Upper lobe of left lung (tissue), 6 donors: ENCODE data around the gene CCDC92. TPM values are rescaled to one million over a fixed set of nuclear protein-coding genes. Genes with fewer than 3 reads are reported as not detected.

Source experiments
- ATAC-seq, 2 donors: fragments of 200-7000 bp; cut with Tn5 transposase; one replicate each; pipeline ENCODE4 v1.9.1; 2022; ENCODE audit warnings: mild to moderate bottlenecking in 2 of 2, moderate library complexity in 2 of 2; ENCODE audit not compliant: low FRiP score in 2 of 2
- DNase-seq, 2 donors: peaks; one replicate each; pipeline ENCODE4 v3.0.0-alpha.2; 2019 to 2020
- H3K27ac ChIP-seq, 4 donors: fragments of 200-600 bp; sonication (generic); one replicate each; pipeline ENCODE4 v1.5.1; 2016 to 2019
- H3K27me3 ChIP-seq, 4 donors: fragments of 200-600 bp; sonication (generic); one replicate each; pipeline ENCODE4 v1.5.1; 2017 to 2019
- H3K36me3 ChIP-seq, 4 donors: fragments of 200-600 bp; sonication (generic); one replicate each; pipeline ENCODE4 v1.5.1; 2016 to 2019
- H3K4me1 ChIP-seq, 4 donors: fragments of 200-600 bp; sonication (generic); one replicate each; pipeline ENCODE4 v1.5.1; 2018 to 2019
- H3K4me3 ChIP-seq, 4 donors: fragments of 200-600 bp; sonication (generic); one replicate each; pipeline ENCODE4 v1.5.1; 2017 to 2019; ENCODE audit warnings: mild to moderate bottlenecking in 2 of 4, moderate library complexity in 1 of 4
- H3K9me3 ChIP-seq, 4 donors: fragments of 200-600 bp; sonication (generic); one replicate each; pipeline ENCODE4 v1.5.1; 2018 to 2019
- CTCF ChIP-seq, 6 experiments: fragments of 450-650 bp in 4 of 6; fragments of 200-600 bp in 2 of 6; sonication (generic) in 2 of 6; IDR thresholded peaks; one replicate each; pipeline ENCODE4 v1.5.1; 2016 to 2019; ENCODE audit warnings: antibody characterized with exemption in 6 of 6
- EP300 ChIP-seq, 4 donors: sonication (generic); formaldehyde crosslinking; IDR thresholded peaks; one replicate each; pipeline ENCODE4 v1.5.1; 2017; ENCODE audit warnings: antibody characterized with exemption in 4 of 4, control low read depth in 2 of 4
- POLR2A ChIP-seq, 4 donors: fragments of 450-650 bp; IDR thresholded peaks; one replicate each; pipeline ENCODE4 v1.5.1; 2016 to 2017; ENCODE audit warnings: antibody characterized with exemption in 4 of 4, mild to moderate bottlenecking in 2 of 4
- POLR2AphosphoS5 ChIP-seq, 2 donors: sonication (generic); formaldehyde crosslinking; IDR thresholded peaks; one replicate each; pipeline ENCODE4 v1.5.1; 2017; ENCODE audit warnings: antibody characterized with exemption in 2 of 2
- WGBS, 2 donors: methylation state at CpG; one replicate each; pipeline ENCODE4 v1.1.5; 2017 to 2018; 5-methylcytosine and 5-hydroxymethylcytosine counted together
- total RNA-seq, 6 donors: library from RNA; depleted of rRNA in 4 of 6; stranded (reverse); fragments of >200 nt in 4 of 6; gene quantifications; one replicate each; pipeline versions ENCODE4 v1.1.0 to v1.2.1, GENCODE V29; 2016 to 2021
- donor health status: DM: no; HTN: no; CAD: no; lungs with moderate emphysema.
- donor health status: DM: no; HTN: yes; CAD: no; lungs with severe emphysema.

Gene CCDC92
- total RNA-seq, 6 donors from 2014 or later = 33.8 to 48.9 (median 43.7) TPM

GRCh38 chr12:123937707-123938591, 34.7 kb downstream of the CCDC92 start:
- DNase-seq = peak in 1 of 2 donors; percentile 56
- TF ChIP-seq EP300 (IDR thresholded peaks at IDR 0.05) (no peak), POLR2AphosphoS5 (IDR thresholded peaks at IDR 0.05) (peak in 1 of 2 donors; percentile 14), POLR2A (IDR thresholded peaks at IDR 0.05) (no peak), CTCF (IDR thresholded peaks at IDR 0.05) (no peak)
- H3K27ac ChIP-seq = peak overlapping the region; percentile 29 to 64 (median 43)

DNA sequence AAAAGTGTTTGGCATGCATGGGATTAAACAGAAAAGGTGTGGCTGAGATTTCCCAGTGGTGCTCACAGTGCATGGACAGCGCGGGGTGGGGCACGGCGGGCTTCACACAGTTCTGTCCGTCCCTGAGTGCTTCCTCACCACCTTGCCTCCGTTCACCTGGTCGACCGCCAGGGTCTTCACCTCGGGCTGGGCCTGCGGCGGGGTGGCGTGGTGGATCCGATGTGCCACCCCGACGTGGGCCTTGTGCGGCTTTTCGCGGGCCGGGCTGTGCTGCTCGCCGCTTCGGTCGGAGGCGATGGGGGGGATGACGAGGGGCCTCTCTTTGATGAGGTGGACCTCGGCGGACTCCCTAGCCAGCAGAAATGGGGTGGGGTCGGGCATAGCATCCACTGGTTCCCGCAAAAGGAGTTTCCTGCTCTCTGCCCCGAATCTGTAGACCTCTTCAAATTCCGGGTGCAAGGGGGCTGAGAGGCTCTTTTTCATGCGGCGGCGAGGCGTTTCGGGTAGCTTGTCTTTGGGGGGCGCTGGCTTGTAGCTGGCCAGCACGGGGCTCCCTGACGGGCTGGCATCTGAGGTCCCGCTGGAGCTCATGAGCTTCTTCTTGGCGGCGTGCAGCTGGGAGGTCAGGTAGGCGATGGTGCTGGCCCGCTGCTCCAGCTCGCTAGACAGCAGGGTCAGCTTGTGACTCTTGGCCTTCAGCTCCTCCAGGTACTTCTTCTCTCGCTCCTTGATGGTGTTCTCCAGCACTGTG, 35.5 kb downstream of the CCDC92 start:
- ATAC-seq = no peak
- Histone ChIP-seq H3K4me3 (no peak overlapping the region), H3K27me3 (no peaks in the 10 kb centered on the region), H3K36me3 (peaks cover 0 to 51% (median 28%) of the 10 kb centered on the region in 4 donors), H3K4me1 (peaks cover 7 to 38% (median 26%) of the 10 kb centered on the region in 4 donors), H3K9me3 (no peaks in the 10 kb centered on the region), H3K27ac (peak overlapping the region in 3 of 4 donors; percentile 41 to 64 (median 45))
- WGBS, 2 donors = 93 to 95% methylated on average over 39 to 46 of the region's 46 CpGs
- TF ChIP-seq POLR2AphosphoS5 (IDR thresholded peaks at IDR 0.05) = no peak
- no peak for TF ChIP-seq CTCF (IDR thresholded peaks at IDR 0.05)
- TF ChIP-seq EP300 (IDR thresholded peaks at IDR 0.05) = no peak
- TF ChIP-seq POLR2A (IDR thresholded peaks at IDR 0.05) = no peak
- DNase-seq = peak in 1 of 2 donors; percentile 78

More at GRCh38 chr12:123937707-123938591, 34.7 kb downstream of the CCDC92 start:
- Histone ChIP-seq H3K9me3 (no peaks in the 10 kb centered on the region), H3K4me3 (no peak overlapping the region), H3K4me1 (peaks cover 7 to 38% (median 26%) of the 10 kb centered on the region in 4 donors), H3K27me3 (no peaks in the 10 kb centered on the region), H3K36me3 (peaks cover 0 to 59% (median 34%) of the 10 kb centered on the region in 4 donors)
- 51 to 53% methylated on average over 16 of the region's 16 CpGs for WGBS, 2 donors
- peak; percentile 25 to 61 for ATAC-seq

DNA sequence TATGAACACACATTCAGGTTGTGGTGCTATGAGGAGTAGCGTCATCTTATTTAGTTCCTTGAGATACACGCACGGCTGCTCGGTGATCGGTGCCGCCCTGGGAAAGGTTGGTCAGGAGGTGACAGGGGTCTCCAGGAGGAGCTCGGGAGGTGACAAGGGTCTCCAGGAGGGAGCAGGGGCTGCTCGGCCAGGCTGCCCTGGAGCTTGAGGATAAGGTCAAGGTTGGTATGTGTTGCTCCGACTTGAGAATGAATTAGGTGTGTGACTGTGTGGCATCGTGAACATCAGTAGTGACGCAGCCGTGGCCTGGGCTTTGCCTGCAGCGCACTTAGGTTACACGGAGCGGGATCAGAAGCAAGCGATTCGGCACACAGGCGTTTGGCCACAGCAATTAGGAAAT, 36.2 kb downstream of the CCDC92 start:
- DNase-seq (no peak), ATAC-seq (no peak)
- H3K9me3 ChIP-seq = no peaks in the 10 kb centered on the region
- peaks cover 0 to 45% (median 24%) of the 10 kb centered on the region in 4 donors for H3K36me3 ChIP-seq
- no peak overlapping the region for H3K27ac ChIP-seq
- no peak for TF ChIP-seq EP300 (IDR thresholded peaks at IDR 0.05)
- no peak for TF ChIP-seq POLR2A (IDR thresholded peaks at IDR 0.05)
- no peak for TF ChIP-seq CTCF (IDR thresholded peaks at IDR 0.05)
- TF ChIP-seq POLR2AphosphoS5 (IDR thresholded peaks at IDR 0.05) = no peak
- 91 to 94% methylated on average over 18 of the region's 18 CpGs for WGBS, 2 donors
- H3K4me3 ChIP-seq = no peak overlapping the region
- peaks cover 7 to 38% (median 26%) of the 10 kb centered on the region in 4 donors for H3K4me1 ChIP-seq
- H3K27me3 ChIP-seq = no peaks in the 10 kb centered on the region

DNA sequence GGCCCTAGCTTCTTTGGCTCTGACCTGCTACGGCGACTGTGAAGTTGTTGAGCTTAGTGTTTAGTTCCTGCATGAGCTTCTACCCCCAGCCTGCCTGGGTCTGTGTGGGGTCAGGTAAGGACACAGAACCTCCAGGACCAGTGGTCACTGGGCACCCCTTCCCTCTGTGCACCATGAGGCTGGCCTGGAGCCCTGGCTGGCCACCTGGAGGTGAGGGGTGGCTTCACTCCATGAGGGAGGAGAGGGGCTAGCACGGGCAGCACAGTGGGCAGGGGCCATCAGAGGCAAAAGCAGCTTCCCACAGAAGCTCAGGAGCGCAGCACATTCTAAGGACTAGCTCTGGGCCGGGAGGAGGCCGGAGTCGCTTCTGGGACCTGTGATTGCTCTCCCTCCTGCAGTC, 36.7 kb downstream of the CCDC92 start:
- no peaks in the 10 kb centered on the region for H3K27me3 ChIP-seq
- H3K4me1 ChIP-seq = peaks cover 7 to 38% (median 26%) of the 10 kb centered on the region in 4 donors
- H3K4me3 ChIP-seq = no peak overlapping the region
- no peak overlapping the region for H3K27ac ChIP-seq
- no peaks in the 10 kb centered on the region for H3K9me3 ChIP-seq
- no peak for DNase-seq
- TF ChIP-seq CTCF (IDR thresholded peaks at IDR 0.05) (no peak), EP300 (IDR thresholded peaks at IDR 0.05) (no peak), POLR2AphosphoS5 (IDR thresholded peaks at IDR 0.05) (no peak), POLR2A (IDR thresholded peaks at IDR 0.05) (no peak)
- H3K36me3 ChIP-seq = peaks cover 0 to 41% (median 21%) of the 10 kb centered on the region in 4 donors
- WGBS, 2 donors = 65 to 79% methylated on average over 5 to 7 of the region's 7 CpGs
- no peak for ATAC-seq
